ENCODE results near the gene GMFB.
"Not testable (repeated sequence)": the region's sequence is repeated elsewhere in the genome, so short reads cannot be mapped to it uniquely, and the experiment has no call there.

- TF ChIP-seq, protein P1, sequence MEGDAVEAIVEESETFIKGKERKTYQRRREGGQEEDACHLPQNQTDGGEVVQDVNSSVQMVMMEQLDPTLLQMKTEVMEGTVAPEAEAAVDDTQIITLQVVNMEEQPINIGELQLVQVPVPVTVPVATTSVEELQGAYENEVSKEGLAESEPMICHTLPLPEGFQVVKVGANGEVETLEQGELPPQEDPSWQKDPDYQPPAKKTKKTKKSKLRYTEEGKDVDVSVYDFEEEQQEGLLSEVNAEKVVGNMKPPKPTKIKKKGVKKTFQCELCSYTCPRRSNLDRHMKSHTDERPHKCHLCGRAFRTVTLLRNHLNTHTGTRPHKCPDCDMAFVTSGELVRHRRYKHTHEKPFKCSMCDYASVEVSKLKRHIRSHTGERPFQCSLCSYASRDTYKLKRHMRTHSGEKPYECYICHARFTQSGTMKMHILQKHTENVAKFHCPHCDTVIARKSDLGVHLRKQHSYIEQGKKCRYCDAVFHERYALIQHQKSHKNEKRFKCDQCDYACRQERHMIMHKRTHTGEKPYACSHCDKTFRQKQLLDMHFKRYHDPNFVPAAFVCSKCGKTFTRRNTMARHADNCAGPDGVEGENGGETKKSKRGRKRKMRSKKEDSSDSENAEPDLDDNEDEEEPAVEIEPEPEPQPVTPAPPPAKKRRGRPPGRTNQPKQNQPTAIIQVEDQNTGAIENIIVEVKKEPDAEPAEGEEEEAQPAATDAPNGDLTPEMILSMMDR (conservative IDR thresholded peaks at IDR 0.05; ENCODE audit: low read depth in 2 of 2): not testable (repeated sequence)
- TF ChIP-seq ZNF114 (CRISPR knock-in tag; IDR thresholded peaks at IDR 0.05); EZH2phosphoT487 (IDR thresholded peaks at IDR 0.05; ENCODE audit: unreplicated experiment); EZH2 (IDR thresholded peaks at IDR 0.05; ENCODE audit: low read depth, unreplicated experiment); POLR2AphosphoS5 (IDR thresholded peaks at IDR 0.05; ENCODE audit: low read depth): not testable (repeated sequence)
Measured at GRCh38 chr14:54456820-54457608, 31.8 kb downstream of the GMFB start.

Data from GM23338 (cell line).